HG02973 (cell line): ENCODE measurements around the gene GARNL3.
A peak's percentile ranks its signal among the peaks of the same experiment; 100 is the strongest.

Experiments used
- ATAC-seq: cut with Tn5 transposase; IDR thresholded peaks from one replicate; pipeline ENCODE4 v1.9.1; 2021; ENCODE audit warnings: moderate library complexity; ENCODE audit not compliant: unreplicated experiment

Gene GARNL3

GRCh38 chr9:127423476-127423933, 158.9 kb downstream of the GARNL3 start:
- ATAC-seq, result no peak

GRCh38 chr9:127423934-127424675, 159.5 kb downstream of the GARNL3 start, which contains the start of gene ZNF79:
Gene ZNF79 (plus strand): TSS chr9:127424382. CDS start chr9:127424788, 406 bp downstream.
- ATAC-seq, result peak; percentile 77

DNA sequence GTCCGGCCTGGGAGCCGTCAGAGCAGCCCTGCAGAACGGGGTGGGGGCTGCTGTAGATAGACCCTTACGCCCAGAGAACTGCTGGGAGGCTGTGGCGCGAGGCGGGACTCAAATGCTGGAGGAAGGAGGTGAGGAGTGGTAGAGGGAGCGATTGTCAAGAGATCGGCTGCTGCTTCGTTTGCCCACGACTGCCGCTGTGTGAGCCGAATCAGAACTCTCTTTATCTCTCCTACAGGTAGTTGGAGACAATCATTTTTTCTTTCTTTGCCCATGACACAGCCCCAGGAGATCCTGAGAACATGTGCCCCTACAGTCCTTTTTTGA, 160.1 kb downstream of the GARNL3 start:
- ATAC-seq, result peak; percentile 23

- ATAC-seq, result no peak
These were observed 162.2 kb downstream of the GARNL3 start for GRCh38 chr9:127426756-127427155.

DNA sequence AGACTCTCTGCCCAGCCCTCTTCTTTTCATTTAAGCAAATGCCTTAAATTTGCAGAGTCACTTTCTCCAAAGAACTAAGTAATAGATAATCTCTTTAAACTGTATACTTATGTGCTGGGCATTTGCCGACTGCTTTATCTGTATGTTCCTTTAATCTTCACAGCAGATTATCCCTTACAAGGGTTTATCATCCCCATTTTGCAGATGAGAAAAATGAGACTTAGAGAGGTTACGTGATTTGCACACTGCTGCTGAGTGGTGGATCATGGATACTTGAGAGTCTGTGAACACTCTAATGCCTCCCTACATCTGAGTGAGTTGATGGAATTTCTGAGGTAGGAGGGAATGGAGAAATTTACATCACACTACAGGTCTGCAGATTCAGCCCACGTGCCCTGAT, 163.8 kb downstream of the GARNL3 start:
- ATAC-seq, result no peak

GRCh38 chr9:127430415-127430814, 165.8 kb downstream of the GARNL3 start:
- no peak for ATAC-seq

GRCh38 chr9:127437497-127438264, 173.1 kb downstream of the GARNL3 start:
- ATAC-seq, result no peak

DNA sequence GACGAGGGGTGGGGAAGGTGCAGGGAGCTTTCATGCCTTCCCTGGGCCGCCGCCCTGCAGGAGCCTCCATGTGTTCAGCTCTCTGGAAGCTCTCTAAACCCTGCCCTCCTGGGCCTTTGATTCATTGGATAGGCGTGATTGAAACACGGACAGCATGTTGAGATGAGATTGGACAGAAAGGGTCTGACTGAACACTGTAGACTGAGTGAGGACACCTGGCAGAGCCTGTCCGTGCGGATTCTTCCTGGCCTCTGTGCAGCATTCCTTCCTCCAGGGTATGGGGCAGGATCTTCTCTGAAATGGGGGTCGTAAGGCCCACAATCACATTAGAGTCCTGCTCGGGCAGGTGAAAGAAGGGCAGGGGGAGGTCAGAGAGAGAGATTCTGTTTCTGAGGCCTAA, 173.8 kb downstream of the GARNL3 start:
- ATAC-seq, result no peak
